GM12878 (cell line): ENCODE results near the gene ARHGAP21. TPM values are rescaled to one million over a fixed set of nuclear protein-coding genes. Genes with fewer than 3 reads are reported as not detected.

Source experiments
- ATAC-seq: fragments of 200-7000 bp; cut with Tn5 transposase; 3 replicates; pipeline ENCODE4 v1.9.1; 2020; ENCODE audit warnings: mild to moderate bottlenecking, moderate library complexity
- BruUV-seq: library from RNA; stranded (reverse); fragments of 400-500 nt; replicated peaks from 2 replicates; lab custom pipeline; 2021; lab: Mats Ljungman, UMichigan
- CTCF ChIA-PET: fragments of 300-600 bp; sonication (Branson Sonifier 250); formaldehyde crosslinking; extraction: SDS; loops from one replicate; lab custom pipeline; 2021; ENCODE audit warnings: inconsistent platforms; lab: Yijun Ruan, JAX
- POLR2A ChIA-PET: fragments of 350-600 bp; formaldehyde crosslinking; extraction: SDS; loops from one replicate; lab custom pipeline; 2021; ENCODE audit warnings: inconsistent platforms; lab: Charles Lee
- RAD21 ChIA-PET: fragments of 300-600 bp; sonication (Branson Sonifier 250); formaldehyde crosslinking; loops from one replicate; lab custom pipeline; 2023; ENCODE audit warnings: antibody characterized with exemption; ENCODE audit not compliant: unreplicated experiment; lab: Charles Lee
- SMC1A ChIA-PET: fragments of 300-600 bp; sonication (Branson Sonifier 250); formaldehyde crosslinking; loops from one replicate; lab custom pipeline; 2023; ENCODE audit not compliant: unreplicated experiment, uncharacterized antibody; lab: Charles Lee
- DNase-seq: peaks from one replicate; pipeline ENCODE4 v3.0.0-alpha.2; 2011; ENCODE audit warnings: low read depth, low spot score
- FAIRE-seq: peaks from 3 replicates; lab custom pipeline; 2011; peaks lifted over from hg19 to GRCh38; lab: Jason Lieb, UNC
- H2AFZ ChIP-seq: 2 replicates; pipeline ENCODE4 v1.6.0; 2011; ENCODE audit warnings: low read depth, low read length, control low read depth; ENCODE audit not compliant: control insufficient read depth
- H3K27ac ChIP-seq: 2 replicates; pipeline ENCODE4 v1.5.1; 2011; ENCODE audit warnings: control low read depth; ENCODE audit not compliant: control insufficient read depth, insufficient read depth
- H3K27me3 ChIP-seq, 2 experiments: replicated peaks in 1 of 2; 2 replicates each; pipeline versions ENCODE4 v1.6.0 to v1.6.1; 2011; ENCODE audit warnings: low read length in 1 of 2; ENCODE audit not compliant: control insufficient read depth in 2 of 2, insufficient read depth in 2 of 2
- H3K36me3 ChIP-seq, 2 experiments: 2 replicates each; pipeline ENCODE4 v1.5.1; 2011; ENCODE audit warnings: low read length in 1 of 2; ENCODE audit not compliant: control insufficient read depth in 2 of 2, insufficient read depth in 2 of 2
- H3K4me1 ChIP-seq: 2 replicates; pipeline ENCODE4 v1.6.1; 2011; ENCODE audit warnings: mild to moderate bottlenecking, low read length, moderate library complexity, mixed read lengths; ENCODE audit not compliant: control insufficient read depth, insufficient read depth
- H3K4me2 ChIP-seq: 2 replicates; pipeline ENCODE4 v1.6.0; 2011; ENCODE audit warnings: control low read depth; ENCODE audit not compliant: control insufficient read depth, insufficient read depth
- H3K4me3 ChIP-seq: fragments of 200-600 bp; sonication (generic); 2 replicates; pipeline ENCODE4 v1.5.1; 2016
- H3K79me2 ChIP-seq: 2 replicates; pipeline ENCODE4 v1.6.0; 2011; ENCODE audit warnings: low read length; ENCODE audit not compliant: control insufficient read depth, insufficient read depth
- H3K9ac ChIP-seq: 2 replicates; pipeline ENCODE4 v1.8.0; 2011; ENCODE audit warnings: low read length, control low read depth, mixed read lengths; ENCODE audit not compliant: control insufficient read depth, insufficient read depth
- H3K9me3 ChIP-seq: replicated peaks from 3 replicates; pipeline ENCODE4 v1.5.1; 2011; ENCODE audit warnings: mild to moderate bottlenecking, low read length; ENCODE audit not compliant: control insufficient read depth, insufficient read depth
- H4K20me1 ChIP-seq: 2 replicates; pipeline ENCODE4 v1.6.0; 2011; ENCODE audit not compliant: control insufficient read depth, insufficient read depth
- BCL3 ChIP-seq: IDR thresholded peaks from 2 replicates; pipeline ENCODE4 v1.6.1; 2011; ENCODE audit warnings: borderline replicate concordance, low read depth, mild to moderate bottlenecking, moderate library complexity, low read length; ENCODE audit not compliant: insufficient read depth, poor library complexity, severe bottlenecking
- BCLAF1 ChIP-seq: fragments of 450-650 bp; IDR thresholded peaks from 2 replicates; pipeline ENCODE4 v1.6.1; 2017; ENCODE audit warnings: antibody characterized with exemption, mild to moderate bottlenecking, moderate library complexity
- BHLHE40 ChIP-seq, 2 experiments: fragments of 450-650 bp in 1 of 2; IDR thresholded peaks; 2 replicates each; pipeline ENCODE4 v1.6.1; 2011 to 2017; ENCODE audit warnings: low read depth in 2 of 2, borderline replicate concordance in 1 of 2, improper control_type of control experiment in 1 of 2, low read length in 1 of 2, mild to moderate bottlenecking in 1 of 2
- CEBPB ChIP-seq, 2 experiments: fragments of 150-350 bp in 1 of 2; IDR thresholded peaks; 2 replicates each; pipeline ENCODE4 v1.6.1; 2012 to 2014; ENCODE audit warnings: low read depth in 2 of 2, low read length in 2 of 2, borderline replicate concordance in 1 of 2, inconsistent platforms in 1 of 2
- SRF ChIP-seq, 2 experiments: IDR thresholded peaks; 2 replicates each; pipeline ENCODE4 v1.6.1; 2011; ENCODE audit warnings: low read depth in 2 of 2, low read length in 2 of 2, mild to moderate bottlenecking in 1 of 2, moderate library complexity in 1 of 2
- ZNF384 ChIP-seq: IDR thresholded peaks from 2 replicates; pipeline ENCODE4 v1.6.1; 2012; ENCODE audit warnings: low read depth, mild to moderate bottlenecking, low read length, improper control_type of control experiment, borderline replicate concordance
- WGBS: methylation state at CpG from one replicate; pipeline ENCODE4 v1.1.6; 2016; ENCODE audit warnings: low lambda C conversion rate; ENCODE audit not compliant: insufficient replicate concordance, insufficient coverage; ENCODE audit errors: missing lambda C conversion rate; 5-methylcytosine and 5-hydroxymethylcytosine counted together
- in situ Hi-C: fragments of 300-500 bp; cut with MboI; formaldehyde crosslinking; loops from 9 replicates; pipeline ENCODE4 v1.14.3; 2018; ENCODE audit warnings: mixed read lengths
- intact Hi-C: fragments of 100-400 bp; cut with micrococcal nuclease; formaldehyde crosslinking; loops from one replicate; pipeline ENCODE4 v1.14.2; 2022; ENCODE audit not compliant: unreplicated experiment
- polyA plus RNA-seq, 11 experiments: library from polyadenylated mRNA; depleted of rRNA in 4 of 11; unstranded in 6 of 11; stranded (reverse) in 5 of 11; fragments of >200 nt; fragmentation: Nextera tagmentation in 4 of 11; fragmentation: Illumina TruSeq in 1 of 11; extraction: Ambion mirVana in 4 of 11; extraction: Trizol in 1 of 11; gene quantifications; 1 replicate in 1 of 11; 2 replicates in 10 of 11; pipeline versions ENCODE4 v1.2.1 to v1.2.3, GENCODE V29; 2011 to 2016; ENCODE audit warnings: inconsistent platforms in 2 of 11, missing spikeins in 2 of 11, low read depth in 1 of 11
- total RNA-seq, 4 experiments: library from RNA; depleted of rRNA in 3 of 4; stranded (reverse); fragments of >200 nt in 3 of 4; fragmentation: Illumina TruSeq in 1 of 4; extraction: Trizol in 1 of 4; gene quantifications; 2 replicates each; pipeline versions ENCODE4 v1.2.1 to v1.2.3, GENCODE V29; 2013 to 2021
- TF ChIP-seq, protein P1 (sequence below): fragments of 450-650 bp; IDR thresholded peaks from 2 replicates; pipeline ENCODE4 v1.6.1; 2017; ENCODE audit warnings: mild to moderate bottlenecking, moderate library complexity

ARHGAP21 gene
- total and polyA plus RNA-seq, 10 of the 15 experiments (the other 5 are each of a cell fraction or from before 2014, with no cell fraction given) = 11.7 to 103 (median 37.6) TPM

DNA sequence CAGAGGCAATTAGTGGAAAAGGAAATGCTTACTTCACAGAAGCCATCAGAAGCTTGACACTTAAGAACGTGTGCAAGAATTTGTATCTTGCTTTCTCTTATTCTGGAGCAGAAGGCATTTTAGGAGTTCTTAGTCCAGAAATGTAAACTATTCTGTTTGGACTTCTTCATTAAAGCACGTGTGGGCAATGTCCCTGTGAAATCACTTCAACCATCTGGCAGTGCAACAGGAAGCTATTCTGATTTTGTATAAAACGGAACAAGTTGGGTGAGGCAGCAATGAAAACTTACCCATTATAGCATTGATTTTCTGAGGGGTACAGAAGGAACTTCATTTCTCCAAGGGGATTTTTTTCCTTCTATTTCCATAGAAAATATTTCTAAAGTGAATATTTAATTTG is 21.3 kb upstream of the ARHGAP21 start:
- in situ Hi-C loops = no loop called here
- H3K36me3 ChIP-seq = no peaks in the 10 kb centered on the region
- SMC1A ChIA-PET = interaction anchor here (0.6 to 1.1 kb wide), 3 partner anchors 9 to 120 kb away, joined by 3 to 4 read pairs (median 3); no protein-coding TSS in a partner anchor
- POLR2A ChIA-PET = interaction anchor here (0.6 kb wide), 1 partner anchor 419 kb away, joined by 3 read pairs; no protein-coding TSS in a partner anchor
- intact Hi-C loops = no loop called here
- H4K20me1 ChIP-seq = no peaks in the 10 kb centered on the region
- no TSS peak for BruUV-seq
- H3K4me2 ChIP-seq = no peak overlapping the region
- no peaks in the 10 kb centered on the region for H3K79me2 ChIP-seq
- no peaks in the 10 kb centered on the region for H3K4me1 ChIP-seq
- ATAC-seq (no peak), DNase-seq (no peak), FAIRE-seq (no peak)
- H3K27ac ChIP-seq = no peak overlapping the region
- H3K9ac ChIP-seq = no peak overlapping the region
- 0% methylated on average over 3 of the region's 3 CpGs for WGBS
- CTCF ChIA-PET = interaction anchor here (0.7 to 1.0 kb wide), 5 partner anchors 20 to 336 kb away, joined by 3 to 5 read pairs (median 3); no protein-coding TSS in a partner anchor
- H3K9me3 ChIP-seq = no peaks in the 10 kb centered on the region
- no peak overlapping the region for H3K4me3 ChIP-seq
- no peaks in the 10 kb centered on the region for H3K27me3 ChIP-seq
- RAD21 ChIA-PET = interaction anchor here (0.8 kb wide), 1 partner anchor 127 kb away, joined by 3 read pairs; no protein-coding TSS in a partner anchor
- TF ChIP-seq SRF (IDR thresholded peaks at IDR 0.05; ENCODE audit: low read depth in 2 of 2, low read length in 2 of 2) (no peak), BCLAF1 (no peak)
- H2AFZ ChIP-seq = no peak overlapping the region

DNA sequence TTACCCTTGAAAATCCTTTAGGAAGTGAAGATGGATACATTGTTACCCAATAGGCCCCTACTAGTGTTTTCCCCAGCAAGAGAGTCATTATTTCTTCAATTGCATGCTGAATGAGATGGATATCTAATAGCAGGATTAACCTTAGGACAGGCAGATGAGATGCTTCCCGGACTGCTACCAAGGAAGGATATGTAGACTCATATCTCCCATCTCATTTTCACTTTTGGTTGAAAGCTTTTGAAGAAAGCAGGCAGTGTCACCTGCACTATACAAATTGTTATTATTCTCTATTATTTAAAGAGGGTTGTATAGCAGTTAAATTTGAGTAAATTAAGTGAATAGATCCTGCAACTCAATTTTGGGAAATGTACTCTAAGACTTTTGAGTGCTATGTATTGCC is 17.0 kb upstream of the ARHGAP21 start:
- SMC1A ChIA-PET = no interaction called here
- H3K4me1 ChIP-seq = no peaks in the 10 kb centered on the region
- no peak for ATAC-seq
- TF ChIP-seq ZNF384 (no peak), BCL3 (no peak), CEBPB (IDR thresholded peaks at IDR 0.05; ENCODE audit: borderline replicate concordance in 1 of 2, low read depth in 2 of 2, low read length in 2 of 2) (no peak), BHLHE40 (IDR thresholded peaks at IDR 0.05; ENCODE audit: borderline replicate concordance in 1 of 2, low read depth in 2 of 2, low read length in 1 of 2) (no peak)
- TF ChIP-seq, protein P1, sequence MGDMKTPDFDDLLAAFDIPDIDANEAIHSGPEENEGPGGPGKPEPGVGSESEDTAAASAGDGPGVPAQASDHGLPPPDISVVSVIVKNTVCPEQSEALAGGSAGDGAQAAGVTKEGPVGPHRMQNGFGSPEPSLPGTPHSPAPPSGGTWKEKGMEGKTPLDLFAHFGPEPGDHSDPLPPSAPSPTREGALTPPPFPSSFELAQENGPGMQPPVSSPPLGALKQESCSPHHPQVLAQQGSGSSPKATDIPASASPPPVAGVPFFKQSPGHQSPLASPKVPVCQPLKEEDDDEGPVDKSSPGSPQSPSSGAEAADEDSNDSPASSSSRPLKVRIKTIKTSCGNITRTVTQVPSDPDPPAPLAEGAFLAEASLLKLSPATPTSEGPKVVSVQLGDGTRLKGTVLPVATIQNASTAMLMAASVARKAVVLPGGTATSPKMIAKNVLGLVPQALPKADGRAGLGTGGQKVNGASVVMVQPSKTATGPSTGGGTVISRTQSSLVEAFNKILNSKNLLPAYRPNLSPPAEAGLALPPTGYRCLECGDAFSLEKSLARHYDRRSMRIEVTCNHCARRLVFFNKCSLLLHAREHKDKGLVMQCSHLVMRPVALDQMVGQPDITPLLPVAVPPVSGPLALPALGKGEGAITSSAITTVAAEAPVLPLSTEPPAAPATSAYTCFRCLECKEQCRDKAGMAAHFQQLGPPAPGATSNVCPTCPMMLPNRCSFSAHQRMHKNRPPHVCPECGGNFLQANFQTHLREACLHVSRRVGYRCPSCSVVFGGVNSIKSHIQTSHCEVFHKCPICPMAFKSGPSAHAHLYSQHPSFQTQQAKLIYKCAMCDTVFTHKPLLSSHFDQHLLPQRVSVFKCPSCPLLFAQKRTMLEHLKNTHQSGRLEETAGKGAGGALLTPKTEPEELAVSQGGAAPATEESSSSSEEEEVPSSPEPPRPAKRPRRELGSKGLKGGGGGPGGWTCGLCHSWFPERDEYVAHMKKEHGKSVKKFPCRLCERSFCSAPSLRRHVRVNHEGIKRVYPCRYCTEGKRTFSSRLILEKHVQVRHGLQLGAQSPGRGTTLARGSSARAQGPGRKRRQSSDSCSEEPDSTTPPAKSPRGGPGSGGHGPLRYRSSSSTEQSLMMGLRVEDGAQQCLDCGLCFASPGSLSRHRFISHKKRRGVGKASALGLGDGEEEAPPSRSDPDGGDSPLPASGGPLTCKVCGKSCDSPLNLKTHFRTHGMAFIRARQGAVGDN = no peak

More for the DNA sequence above, 17.0 kb upstream of the ARHGAP21 start:
- in situ Hi-C loops = no loop called here
- no peak overlapping the region for H3K4me3 ChIP-seq
- POLR2A ChIA-PET = no interaction called here
- H3K4me2 ChIP-seq = no peak overlapping the region
- FAIRE-seq = peak; percentile 27
- no peaks in the 10 kb centered on the region for H3K36me3 ChIP-seq
- no peaks in the 10 kb centered on the region for H3K9me3 ChIP-seq
- intact Hi-C loops = no loop called here
- RAD21 ChIA-PET = no interaction called here
- no peak for DNase-seq
- no peak overlapping the region for H3K9ac ChIP-seq
- H3K27me3 ChIP-seq = no peaks in the 10 kb centered on the region
- H3K27ac ChIP-seq = no peak overlapping the region
- H3K79me2 ChIP-seq = no peaks in the 10 kb centered on the region
- 82% methylated on average over 1 of the region's 1 CpG for WGBS
- no peaks in the 10 kb centered on the region for H4K20me1 ChIP-seq
- CTCF ChIA-PET = no interaction called here
- no peak overlapping the region for H2AFZ ChIP-seq
- BruUV-seq = no TSS peak
